ENCODE data around the gene CFAP107. TPM values are rescaled to one million over a fixed set of nuclear protein-coding genes. Genes with fewer than 3 reads are reported as not detected.

CFAP107 gene
- polyA plus RNA-seq, 1 donor from 2014 or later = not detected

DNA sequence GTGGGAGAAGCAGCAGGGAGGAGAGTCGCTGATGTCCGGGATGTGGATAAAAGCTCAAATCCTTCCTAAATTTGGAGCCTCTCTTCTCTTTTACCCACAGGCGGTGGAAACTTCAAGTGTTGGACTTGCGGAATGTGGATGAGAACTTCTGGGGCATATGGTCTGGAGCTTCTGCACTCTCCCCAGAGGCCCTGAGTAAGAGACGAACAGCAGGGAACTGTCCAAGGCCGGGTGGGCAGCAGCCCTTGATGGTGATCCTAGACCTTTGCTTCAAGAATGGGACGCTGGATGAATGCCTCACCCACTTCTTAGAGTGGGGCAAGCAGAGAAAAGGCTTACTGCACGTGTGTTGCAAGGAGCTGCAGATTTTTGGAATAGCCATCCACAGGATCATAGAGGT is 29.4 kb downstream of the CFAP107 start:
- H3K9ac ChIP-seq (ENCODE audit: low read length) = no peak overlapping the region
- H3K27me3 ChIP-seq (ENCODE audit: insufficient read depth, low read depth, low read length) = no peaks in the 10 kb centered on the region
- no peak overlapping the region for H2AFZ ChIP-seq (ENCODE audit: low read depth, low read length)
- no peaks in the 10 kb centered on the region for H3K79me2 ChIP-seq (replicated peaks; ENCODE audit: insufficient read depth, low read length)
- no peak for TF ChIP-seq CTCF (IDR thresholded peaks at IDR 0.05; ENCODE audit: poor library complexity, severe bottlenecking)
- no peak for TF ChIP-seq MXI1 (conservative IDR thresholded peaks at IDR 0.05; ENCODE audit: poor library complexity, severe bottlenecking)
- TF ChIP-seq RAD21 (conservative IDR thresholded peaks at IDR 0.05) = no peak
- TF ChIP-seq EZH2 (IDR thresholded peaks at IDR 0.05; ENCODE audit: borderline replicate concordance, insufficient read depth, low read length, poor library complexity, severe bottlenecking) = no peak
- TF ChIP-seq, protein P1, sequence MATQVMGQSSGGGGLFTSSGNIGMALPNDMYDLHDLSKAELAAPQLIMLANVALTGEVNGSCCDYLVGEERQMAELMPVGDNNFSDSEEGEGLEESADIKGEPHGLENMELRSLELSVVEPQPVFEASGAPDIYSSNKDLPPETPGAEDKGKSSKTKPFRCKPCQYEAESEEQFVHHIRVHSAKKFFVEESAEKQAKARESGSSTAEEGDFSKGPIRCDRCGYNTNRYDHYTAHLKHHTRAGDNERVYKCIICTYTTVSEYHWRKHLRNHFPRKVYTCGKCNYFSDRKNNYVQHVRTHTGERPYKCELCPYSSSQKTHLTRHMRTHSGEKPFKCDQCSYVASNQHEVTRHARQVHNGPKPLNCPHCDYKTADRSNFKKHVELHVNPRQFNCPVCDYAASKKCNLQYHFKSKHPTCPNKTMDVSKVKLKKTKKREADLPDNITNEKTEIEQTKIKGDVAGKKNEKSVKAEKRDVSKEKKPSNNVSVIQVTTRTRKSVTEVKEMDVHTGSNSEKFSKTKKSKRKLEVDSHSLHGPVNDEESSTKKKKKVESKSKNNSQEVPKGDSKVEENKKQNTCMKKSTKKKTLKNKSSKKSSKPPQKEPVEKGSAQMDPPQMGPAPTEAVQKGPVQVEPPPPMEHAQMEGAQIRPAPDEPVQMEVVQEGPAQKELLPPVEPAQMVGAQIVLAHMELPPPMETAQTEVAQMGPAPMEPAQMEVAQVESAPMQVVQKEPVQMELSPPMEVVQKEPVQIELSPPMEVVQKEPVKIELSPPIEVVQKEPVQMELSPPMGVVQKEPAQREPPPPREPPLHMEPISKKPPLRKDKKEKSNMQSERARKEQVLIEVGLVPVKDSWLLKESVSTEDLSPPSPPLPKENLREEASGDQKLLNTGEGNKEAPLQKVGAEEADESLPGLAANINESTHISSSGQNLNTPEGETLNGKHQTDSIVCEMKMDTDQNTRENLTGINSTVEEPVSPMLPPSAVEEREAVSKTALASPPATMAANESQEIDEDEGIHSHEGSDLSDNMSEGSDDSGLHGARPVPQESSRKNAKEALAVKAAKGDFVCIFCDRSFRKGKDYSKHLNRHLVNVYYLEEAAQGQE (IDR thresholded peaks at IDR 0.05; ENCODE audit: borderline replicate concordance) = no peak
- TF ChIP-seq TAF1 (IDR thresholded peaks at IDR 0.05; ENCODE audit: low read depth) = no peak
- no peak for TF ChIP-seq POLR2AphosphoS5 (IDR thresholded peaks at IDR 0.05)
- no peak overlapping the region for H3K27ac ChIP-seq (ENCODE audit: low read length)
- H4K20me1 ChIP-seq (ENCODE audit: insufficient read depth) = no peaks in the 10 kb centered on the region
- no peaks in the 10 kb centered on the region for H3K36me3 ChIP-seq (ENCODE audit: insufficient read depth, low read length)
- H3K9me3 ChIP-seq (ENCODE audit: low read length) = no peaks in the 10 kb centered on the region
- H3K4me2 ChIP-seq (ENCODE audit: low read length) = no peak overlapping the region
- no peak overlapping the region for H3K4me3 ChIP-seq (ENCODE audit: low read length)
- no peaks in the 10 kb centered on the region for H3K9me2 ChIP-seq (ENCODE audit: insufficient read depth, low read length)
- H3F3A ChIP-seq (ENCODE audit: insufficient read depth, low read length, poor library complexity, severe bottlenecking) = no peaks in the 10 kb centered on the region

DNA sequence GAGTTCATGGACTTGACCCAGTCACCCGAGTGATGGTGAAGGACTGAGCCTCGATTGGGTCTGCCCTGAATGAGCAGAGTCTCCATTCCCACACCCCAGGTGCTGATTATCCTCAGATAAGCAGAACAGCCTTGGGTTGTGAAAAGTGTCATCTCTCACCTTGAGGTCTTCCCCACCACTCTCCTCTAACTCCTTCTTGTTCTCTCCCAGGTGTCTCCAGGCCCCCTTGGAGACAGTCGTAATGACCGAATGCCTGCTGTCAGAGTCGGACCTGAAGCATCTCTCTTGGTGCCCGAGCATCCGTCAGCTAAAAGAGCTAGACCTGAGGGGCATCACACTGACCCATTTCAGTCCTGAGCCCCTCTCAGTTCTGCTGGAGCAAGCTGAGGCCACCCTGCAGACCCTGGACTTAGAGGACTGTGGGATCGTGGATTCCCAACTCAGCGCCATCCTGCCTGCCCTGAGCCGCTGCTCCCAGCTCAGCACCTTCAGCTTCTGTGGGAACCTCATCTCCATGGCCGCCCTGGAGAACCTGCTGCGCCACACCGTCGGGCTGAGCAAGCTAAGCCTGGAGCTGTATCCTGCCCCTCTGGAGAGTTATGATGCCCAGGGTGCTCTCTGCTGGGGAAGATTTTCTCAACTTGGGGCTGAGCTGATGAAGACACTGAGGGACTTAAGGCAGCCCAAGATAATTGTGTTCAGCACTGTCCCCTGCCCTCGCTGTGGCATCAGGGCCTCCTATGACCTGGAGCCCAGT is 31.0 kb downstream of the CFAP107 start:
- Histone ChIP-seq H3K4me3 (ENCODE audit: low read length) (no peak overlapping the region), H4K20me1 (ENCODE audit: insufficient read depth) (no peaks in the 10 kb centered on the region), H3K27ac (ENCODE audit: low read length) (no peak overlapping the region), H2AFZ (ENCODE audit: low read depth, low read length) (no peak overlapping the region), H3K4me2 (ENCODE audit: low read length) (no peak overlapping the region), H3F3A (ENCODE audit: insufficient read depth, low read length, poor library complexity, severe bottlenecking) (no peaks in the 10 kb centered on the region), H3K9ac (ENCODE audit: low read length) (no peak overlapping the region), H3K27me3 (ENCODE audit: insufficient read depth, low read depth, low read length) (no peaks in the 10 kb centered on the region), H3K9me3 (ENCODE audit: low read length) (no peaks in the 10 kb centered on the region), H3K79me2 (replicated peaks; ENCODE audit: insufficient read depth, low read length) (no peaks in the 10 kb centered on the region), H3K36me3 (ENCODE audit: insufficient read depth, low read length) (no peaks in the 10 kb centered on the region), H3K9me2 (ENCODE audit: insufficient read depth, low read length) (no peaks in the 10 kb centered on the region)
- TF ChIP-seq CTCF (IDR thresholded peaks at IDR 0.05; ENCODE audit: poor library complexity, severe bottlenecking) = no peak
- TF ChIP-seq, protein P1 (IDR thresholded peaks at IDR 0.05; ENCODE audit: borderline replicate concordance) = no peak
- TF ChIP-seq POLR2AphosphoS5 (IDR thresholded peaks at IDR 0.05) = no peak
- TF ChIP-seq EZH2 (IDR thresholded peaks at IDR 0.05; ENCODE audit: borderline replicate concordance, insufficient read depth, low read length, poor library complexity, severe bottlenecking) = no peak
- no peak for TF ChIP-seq SMC3 (conservative IDR thresholded peaks at IDR 0.05; ENCODE audit: poor library complexity)

All from neural cell (in vitro differentiated cells).